GM19372 (cell line): ENCODE measurements around the gene PDGFD.

Experiments used
- ATAC-seq: cut with Tn5 transposase; IDR thresholded peaks from one replicate; pipeline ENCODE4 v1.9.1; 2021; ENCODE audit warnings: mild to moderate bottlenecking, low read depth, moderate library complexity; ENCODE audit not compliant: unreplicated experiment

PDGFD gene

GRCh38 chr11:103898065-103898464 is 265.9 kb downstream of the PDGFD start:
- ATAC-seq, result peak; percentile 54

GRCh38 chr11:103897160-103897936 is 266.6 kb downstream of the PDGFD start:
- no peak for ATAC-seq

- no peak for ATAC-seq
These were observed 268.8 kb downstream of the PDGFD start for GRCh38 chr11:103895106-103895505.

- no peak for ATAC-seq
These were observed 269.3 kb downstream of the PDGFD start for GRCh38 chr11:103894673-103895072.

GRCh38 chr11:103894034-103894433 is 269.9 kb downstream of the PDGFD start:
- no peak for ATAC-seq

GRCh38 chr11:103893371-103893770 is 270.6 kb downstream of the PDGFD start:
- no peak for ATAC-seq

- no peak for ATAC-seq
These were observed 271.3 kb downstream of the PDGFD start for GRCh38 chr11:103892603-103893002.

GRCh38 chr11:103890654-103891053 is 273.3 kb downstream of the PDGFD start:
- no peak for ATAC-seq

GRCh38 chr11:103889679-103890078 is 274.3 kb downstream of the PDGFD start:
- no peak for ATAC-seq

GRCh38 chr11:103888541-103888951 is 275.4 kb downstream of the PDGFD start:
- ATAC-seq, result no peak

- no peak for ATAC-seq
These were observed 276.8 kb downstream of the PDGFD start for GRCh38 chr11:103887001-103887658.

GRCh38 chr11:103883856-103884255 is 280.1 kb downstream of the PDGFD start:
- no peak for ATAC-seq

- no peak for ATAC-seq
These were observed 280.7 kb downstream of the PDGFD start for GRCh38 chr11:103883291-103883690.

- no peak for ATAC-seq
These were observed 282.4 kb downstream of the PDGFD start for GRCh38 chr11:103881584-103881983.

GRCh38 chr11:103880968-103881367 is 283.0 kb downstream of the PDGFD start:
- no peak for ATAC-seq

GRCh38 chr11:103878646-103879045 is 285.3 kb downstream of the PDGFD start:
- ATAC-seq, result no peak

GRCh38 chr11:103877221-103877620 is 286.7 kb downstream of the PDGFD start:
- ATAC-seq, result no peak

GRCh38 chr11:103875855-103876510 is 288.0 kb downstream of the PDGFD start:
- peak; percentile 84 for ATAC-seq

- ATAC-seq, result no peak
These were observed 291.2 kb downstream of the PDGFD start for GRCh38 chr11:103872748-103873147.

GRCh38 chr11:103871923-103872551 is 291.9 kb downstream of the PDGFD start:
- no peak for ATAC-seq

GRCh38 chr11:103870821-103871309 is 293.1 kb downstream of the PDGFD start:
- ATAC-seq, result no peak
